Measurements from ENCODE around the gene LNPEP.

Gene LNPEP

GRCh38 chr5:96942911-96943310 lies 7.0 kb downstream of the LNPEP start:
- no peaks in the 10 kb centered on the region for H3K9me3 ChIP-seq (ENCODE audit: control insufficient read depth, low read length)
- no peaks in the 10 kb centered on the region for H3K36me3 ChIP-seq (ENCODE audit: control insufficient read depth, insufficient read depth, low read length, severe bottlenecking)
- H3K9ac ChIP-seq (ENCODE audit: low read length), result no peak overlapping the region
- H3K4me1 ChIP-seq (ENCODE audit: control insufficient read depth, insufficient read depth, low read length), result peaks cover 54% of the 10 kb centered on the region
- DNase-seq (ENCODE audit: low read depth), result no peak
- no peaks in the 10 kb centered on the region for H3K27me3 ChIP-seq (replicated peaks; ENCODE audit: control insufficient read depth, insufficient read depth, low read length)
- no peak overlapping the region for H3K4me3 ChIP-seq (ENCODE audit: low read length)

DNA sequence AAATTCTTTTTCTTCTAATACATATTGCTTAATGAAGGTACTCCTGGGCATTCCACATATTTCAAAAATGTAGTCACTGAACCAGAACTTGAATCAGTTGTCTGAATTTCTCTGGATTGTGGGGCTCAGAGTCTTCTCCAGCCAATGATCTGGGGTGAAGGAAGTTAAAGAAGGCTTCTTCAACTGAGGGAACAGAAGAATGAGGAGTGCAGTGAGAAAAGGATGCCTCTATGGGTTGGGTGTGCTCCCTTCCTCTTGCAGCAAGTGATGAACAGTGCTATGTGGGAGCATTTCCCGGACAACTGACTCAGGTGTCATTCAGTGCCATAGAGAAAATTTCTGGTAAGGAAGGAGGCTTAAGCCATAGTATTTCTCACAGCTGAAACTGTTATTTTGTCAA lies 7.9 kb downstream of the LNPEP start:
- H3K4me3 ChIP-seq (ENCODE audit: low read length), result no peak overlapping the region
- H3K9me3 ChIP-seq (ENCODE audit: control insufficient read depth, low read length), result no peaks in the 10 kb centered on the region
- H3K27me3 ChIP-seq (replicated peaks; ENCODE audit: control insufficient read depth, insufficient read depth, low read length), result no peaks in the 10 kb centered on the region
- no peak overlapping the region for H3K9ac ChIP-seq (ENCODE audit: low read length)
- no peaks in the 10 kb centered on the region for H3K36me3 ChIP-seq (ENCODE audit: control insufficient read depth, insufficient read depth, low read length, severe bottlenecking)
- DNase-seq (ENCODE audit: low read depth), result no peak
- peaks cover 45% of the 10 kb centered on the region for H3K4me1 ChIP-seq (ENCODE audit: control insufficient read depth, insufficient read depth, low read length)

DNA sequence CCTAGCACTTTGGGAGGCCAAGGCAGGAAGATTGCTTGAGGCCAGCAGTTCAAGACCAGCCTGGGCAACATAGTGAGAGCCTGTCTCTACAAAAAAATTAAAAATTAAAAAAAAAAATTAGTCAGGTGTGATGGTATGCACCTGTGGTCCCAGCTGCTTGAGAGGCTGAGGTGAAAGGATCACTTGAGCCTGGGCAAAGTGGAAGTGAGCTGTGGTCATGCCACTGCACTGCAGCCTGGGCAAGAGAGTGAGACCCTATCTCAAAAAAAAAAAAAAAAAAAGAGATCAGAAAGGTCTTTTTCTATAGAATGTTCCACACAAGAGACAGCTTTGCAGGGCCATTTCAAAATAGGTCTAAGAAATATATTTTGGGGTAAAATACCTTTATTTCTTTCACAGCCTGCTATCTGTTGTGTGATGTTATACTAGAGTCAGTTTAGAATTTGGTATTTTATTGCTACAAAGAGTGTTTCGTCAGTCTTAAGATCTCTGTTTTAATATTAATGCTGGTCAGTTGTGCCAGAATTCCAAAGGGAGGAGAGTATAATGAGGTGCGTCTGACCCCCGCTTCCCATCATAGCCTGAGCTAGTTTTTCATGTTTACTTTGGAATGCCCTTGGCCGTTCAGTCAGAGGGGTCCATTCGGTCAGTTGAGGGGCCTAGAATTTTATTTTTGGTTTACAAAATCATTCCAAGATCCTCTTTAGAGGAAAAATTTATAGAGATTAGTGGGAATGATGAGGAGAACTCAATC lies 9.4 kb downstream of the LNPEP start:
- no peaks in the 10 kb centered on the region for H3K36me3 ChIP-seq (ENCODE audit: control insufficient read depth, insufficient read depth, low read length, severe bottlenecking)
- H3K27me3 ChIP-seq (replicated peaks; ENCODE audit: control insufficient read depth, insufficient read depth, low read length), result no peaks in the 10 kb centered on the region
- H3K4me3 ChIP-seq (ENCODE audit: low read length), result no peak overlapping the region
- DNase-seq (ENCODE audit: low read depth), result no peak
- no peak overlapping the region for H3K9ac ChIP-seq (ENCODE audit: low read length)
- H3K9me3 ChIP-seq (ENCODE audit: control insufficient read depth, low read length), result no peaks in the 10 kb centered on the region
- H3K4me1 ChIP-seq (ENCODE audit: control insufficient read depth, insufficient read depth, low read length), result peaks cover 31% of the 10 kb centered on the region

DNA sequence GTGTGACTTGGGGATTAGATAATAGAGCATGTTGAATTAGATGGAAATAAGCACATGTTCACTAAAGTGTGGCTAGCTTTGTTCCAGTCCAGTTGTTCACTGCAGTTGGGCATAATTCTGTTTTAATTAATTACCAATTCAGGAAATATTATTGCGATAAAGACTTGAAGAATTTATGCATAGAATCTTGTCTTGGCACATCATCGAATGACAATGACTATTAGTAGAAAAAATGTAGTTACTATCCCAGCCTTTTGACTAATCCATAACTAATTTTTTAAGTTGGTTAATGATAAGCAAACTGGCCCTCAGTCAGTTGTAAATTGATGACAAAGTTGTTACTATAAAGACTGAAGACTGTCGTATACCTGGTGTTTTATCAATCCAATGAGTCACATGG lies 10.5 kb downstream of the LNPEP start:
- H3K4me3 ChIP-seq (ENCODE audit: low read length), result no peak overlapping the region
- no peaks in the 10 kb centered on the region for H3K9me3 ChIP-seq (ENCODE audit: control insufficient read depth, low read length)
- H3K9ac ChIP-seq (ENCODE audit: low read length), result no peak overlapping the region
- H3K36me3 ChIP-seq (ENCODE audit: control insufficient read depth, insufficient read depth, low read length, severe bottlenecking), result no peaks in the 10 kb centered on the region
- H3K4me1 ChIP-seq (ENCODE audit: control insufficient read depth, insufficient read depth, low read length), result peaks cover 24% of the 10 kb centered on the region
- DNase-seq (ENCODE audit: low read depth), result no peak
- H3K27me3 ChIP-seq (replicated peaks; ENCODE audit: control insufficient read depth, insufficient read depth, low read length), result no peaks in the 10 kb centered on the region

DNA sequence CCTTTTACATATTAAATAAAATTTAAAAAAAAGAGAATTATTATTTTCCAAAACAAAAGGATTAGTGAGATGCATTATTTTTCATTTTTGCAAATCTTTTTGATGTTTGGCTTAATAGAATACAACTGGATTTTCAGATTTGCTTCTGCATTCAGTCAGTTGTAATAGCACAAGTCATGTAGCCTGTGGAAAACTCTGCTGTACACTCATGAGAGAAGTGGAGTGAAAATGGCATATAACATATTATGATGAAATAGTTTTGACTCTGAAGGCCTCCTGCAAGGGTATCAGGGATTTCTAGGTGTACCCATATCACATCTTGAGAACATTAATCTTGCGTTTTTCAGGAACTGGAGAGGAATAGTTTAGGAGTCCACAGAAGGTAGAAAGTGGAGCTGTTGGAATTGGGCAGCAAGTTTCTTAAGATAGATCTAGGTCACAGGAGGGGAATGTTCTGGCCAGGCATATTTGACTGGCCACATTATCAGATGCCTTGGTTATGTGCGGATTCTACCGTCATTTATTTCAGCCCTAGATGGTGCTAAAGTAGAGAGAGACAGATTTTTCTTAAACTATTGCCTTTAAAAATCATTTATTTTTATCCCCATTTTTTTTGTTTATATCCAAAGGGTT lies 16.4 kb downstream of the LNPEP start:
- no peaks in the 10 kb centered on the region for H3K9me3 ChIP-seq (ENCODE audit: control insufficient read depth, low read length)
- DNase-seq (ENCODE audit: low read depth), result no peak

DNA sequence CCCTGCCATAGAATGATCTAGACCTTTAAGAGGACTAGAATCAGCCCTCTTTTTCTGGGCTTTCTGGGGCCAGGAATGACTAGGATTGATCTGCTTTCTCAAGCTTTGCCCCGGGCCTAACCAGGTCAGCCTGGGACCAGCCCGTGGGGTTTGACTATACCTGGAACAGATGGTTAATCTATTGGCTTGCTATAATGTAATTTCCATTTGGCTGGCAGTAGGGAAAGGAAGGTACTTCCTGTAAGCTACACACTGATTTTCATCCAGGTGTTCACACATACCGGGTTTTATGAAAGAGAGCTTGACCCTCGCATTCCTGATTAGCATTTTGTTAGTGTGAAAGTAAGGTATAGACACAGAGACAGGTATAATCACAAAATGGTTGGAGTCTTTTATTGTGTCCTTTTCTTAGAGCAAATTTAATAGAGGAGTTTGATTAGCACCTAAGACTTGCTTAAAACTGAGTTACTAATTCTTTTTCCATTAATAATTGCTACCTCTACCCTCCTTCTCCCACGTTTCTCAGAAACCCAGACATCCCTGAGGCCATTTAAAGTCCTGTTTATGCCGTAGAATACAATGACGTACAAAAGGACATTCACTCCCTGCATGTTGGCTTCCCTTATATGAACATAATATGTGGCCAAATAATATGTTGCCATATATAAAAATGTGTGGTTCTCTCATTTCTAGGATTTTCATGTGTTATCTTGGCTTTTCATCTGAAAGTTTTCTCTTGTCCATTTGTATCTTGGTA lies 17.3 kb downstream of the LNPEP start:
- Histone ChIP-seq H3K9ac (ENCODE audit: low read length) (no peak overlapping the region), H3K27me3 (replicated peaks; ENCODE audit: control insufficient read depth, insufficient read depth, low read length) (no peaks in the 10 kb centered on the region), H3K4me3 (ENCODE audit: low read length) (no peak overlapping the region), H3K4me1 (ENCODE audit: control insufficient read depth, insufficient read depth, low read length) (peaks cover 22% of the 10 kb centered on the region), H3K9me3 (ENCODE audit: control insufficient read depth, low read length) (no peaks in the 10 kb centered on the region), H3K36me3 (ENCODE audit: control insufficient read depth, insufficient read depth, low read length, severe bottlenecking) (no peaks in the 10 kb centered on the region)
- no peak for DNase-seq (ENCODE audit: low read depth)

More for the DNA sequence above, 16.4 kb downstream of the LNPEP start:
- Histone ChIP-seq H3K9ac (ENCODE audit: low read length) (no peak overlapping the region), H3K4me3 (ENCODE audit: low read length) (no peak overlapping the region), H3K36me3 (ENCODE audit: control insufficient read depth, insufficient read depth, low read length, severe bottlenecking) (no peaks in the 10 kb centered on the region), H3K4me1 (ENCODE audit: control insufficient read depth, insufficient read depth, low read length) (peaks cover 13% of the 10 kb centered on the region), H3K27me3 (replicated peaks; ENCODE audit: control insufficient read depth, insufficient read depth, low read length) (no peaks in the 10 kb centered on the region)

DNA sequence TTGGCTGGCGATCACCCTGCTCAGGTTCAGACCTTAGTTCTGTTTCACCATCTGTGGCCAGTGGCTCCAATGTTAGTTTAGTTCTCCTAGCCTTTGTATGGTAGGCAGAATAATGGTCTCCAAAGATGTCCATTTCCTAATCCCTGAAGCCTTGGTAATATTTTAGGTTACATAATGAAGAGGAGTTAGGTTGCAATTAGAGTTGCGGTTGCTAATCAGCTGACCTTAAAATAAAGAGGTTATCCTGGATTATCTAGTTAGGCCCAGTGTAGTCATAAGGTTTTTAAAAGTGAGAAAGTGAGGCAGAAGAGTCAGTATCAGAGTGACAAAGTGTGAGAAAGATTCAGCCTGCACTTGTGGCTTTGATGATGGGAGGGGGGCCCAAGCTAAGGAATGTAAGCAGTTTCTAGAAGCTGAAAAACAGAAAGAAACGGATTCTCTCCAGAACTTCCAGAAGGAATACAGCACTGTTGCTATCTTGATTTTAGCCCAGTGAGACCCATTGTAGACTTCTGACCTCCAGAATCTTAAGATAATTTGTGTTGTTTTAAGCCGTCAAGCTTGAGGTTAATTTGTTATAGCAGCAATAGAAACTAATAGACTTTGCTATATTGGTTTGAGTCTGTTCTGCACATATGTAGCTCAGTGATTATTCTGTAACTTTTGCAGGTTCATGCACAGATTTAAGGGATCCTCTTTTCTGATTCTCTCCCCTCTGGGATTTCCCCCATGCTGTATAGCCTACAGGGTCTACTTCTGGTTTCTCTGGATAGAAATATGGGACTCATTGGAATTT lies 21.6 kb downstream of the LNPEP start:
- no peak overlapping the region for H3K4me3 ChIP-seq (ENCODE audit: low read length)
- H3K9ac ChIP-seq (ENCODE audit: low read length), result no peak overlapping the region
- peaks cover 38% of the 10 kb centered on the region for H3K4me1 ChIP-seq (ENCODE audit: control insufficient read depth, insufficient read depth, low read length)
- peaks cover 2% of the 10 kb centered on the region for H3K36me3 ChIP-seq (ENCODE audit: control insufficient read depth, insufficient read depth, low read length, severe bottlenecking)
- no peaks in the 10 kb centered on the region for H3K9me3 ChIP-seq (ENCODE audit: control insufficient read depth, low read length)
- DNase-seq (ENCODE audit: low read depth), result no peak
- no peaks in the 10 kb centered on the region for H3K27me3 ChIP-seq (replicated peaks; ENCODE audit: control insufficient read depth, insufficient read depth, low read length)

DNA sequence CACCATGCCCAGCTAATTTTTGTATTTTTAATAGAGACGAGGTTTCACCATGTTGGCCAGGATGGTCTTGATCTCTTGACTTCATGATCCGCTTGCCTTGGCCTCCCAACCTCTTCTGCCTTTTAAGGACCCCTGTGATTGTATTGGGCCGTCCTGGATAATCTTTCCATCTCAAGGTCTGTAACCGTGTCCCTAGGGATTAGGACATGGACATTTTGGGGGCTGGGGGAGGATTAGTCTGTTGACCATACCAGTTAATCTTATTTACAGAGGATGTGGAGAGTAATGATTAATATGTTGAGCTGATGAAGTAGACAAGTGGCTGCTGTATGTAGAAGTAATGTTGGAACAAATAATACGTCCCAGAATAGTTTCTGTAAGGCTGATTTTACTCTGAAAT lies 23.1 kb downstream of the LNPEP start:
- no peaks in the 10 kb centered on the region for H3K9me3 ChIP-seq (ENCODE audit: control insufficient read depth, low read length)
- H3K27me3 ChIP-seq (replicated peaks; ENCODE audit: control insufficient read depth, insufficient read depth, low read length), result no peaks in the 10 kb centered on the region
- H3K36me3 ChIP-seq (ENCODE audit: control insufficient read depth, insufficient read depth, low read length, severe bottlenecking), result peaks cover 2% of the 10 kb centered on the region
- no peak for DNase-seq (ENCODE audit: low read depth)
- H3K4me3 ChIP-seq (ENCODE audit: low read length), result no peak overlapping the region
- no peak overlapping the region for H3K9ac ChIP-seq (ENCODE audit: low read length)
- H3K4me1 ChIP-seq (ENCODE audit: control insufficient read depth, insufficient read depth, low read length), result peaks cover 47% of the 10 kb centered on the region

GRCh38 chr5:96961053-96961452 lies 25.2 kb downstream of the LNPEP start:
- peaks cover 2% of the 10 kb centered on the region for H3K36me3 ChIP-seq (ENCODE audit: control insufficient read depth, insufficient read depth, low read length, severe bottlenecking)
- H3K9me3 ChIP-seq (ENCODE audit: control insufficient read depth, low read length), result no peaks in the 10 kb centered on the region
- DNase-seq (ENCODE audit: low read depth), result no peak
- H3K4me3 ChIP-seq (ENCODE audit: low read length), result no peak overlapping the region
- H3K9ac ChIP-seq (ENCODE audit: low read length), result no peak overlapping the region
- no peaks in the 10 kb centered on the region for H3K27me3 ChIP-seq (replicated peaks; ENCODE audit: control insufficient read depth, insufficient read depth, low read length)
- H3K4me1 ChIP-seq (ENCODE audit: control insufficient read depth, insufficient read depth, low read length), result peaks cover 55% of the 10 kb centered on the region

GRCh38 chr5:96962540-96962991 lies 26.7 kb downstream of the LNPEP start:
- Histone ChIP-seq H3K9ac (ENCODE audit: low read length) (no peak overlapping the region), H3K4me1 (ENCODE audit: control insufficient read depth, insufficient read depth, low read length) (peaks cover 48% of the 10 kb centered on the region), H3K4me3 (ENCODE audit: low read length) (no peak overlapping the region), H3K36me3 (ENCODE audit: control insufficient read depth, insufficient read depth, low read length, severe bottlenecking) (peaks cover 2% of the 10 kb centered on the region), H3K9me3 (ENCODE audit: control insufficient read depth, low read length) (no peaks in the 10 kb centered on the region), H3K27me3 (replicated peaks; ENCODE audit: control insufficient read depth, insufficient read depth, low read length) (no peaks in the 10 kb centered on the region)
- no peak for DNase-seq (ENCODE audit: low read depth)

- peak overlapping the region; percentile 44 for H3K4me3 ChIP-seq (ENCODE audit: low read length)
- H3K9ac ChIP-seq (ENCODE audit: low read length), result no peak overlapping the region
- peaks cover 48% of the 10 kb centered on the region for H3K4me1 ChIP-seq (ENCODE audit: control insufficient read depth, insufficient read depth, low read length)
- peaks cover 2% of the 10 kb centered on the region for H3K36me3 ChIP-seq (ENCODE audit: control insufficient read depth, insufficient read depth, low read length, severe bottlenecking)
- no peaks in the 10 kb centered on the region for H3K9me3 ChIP-seq (ENCODE audit: control insufficient read depth, low read length)
- peak; percentile 39 for DNase-seq (ENCODE audit: low read depth)
- H3K27me3 ChIP-seq (replicated peaks; ENCODE audit: control insufficient read depth, insufficient read depth, low read length), result no peaks in the 10 kb centered on the region
Measured at GRCh38 chr5:96963267-96963666, 27.4 kb downstream of the LNPEP start.
